Glomerular visceral epithelial cell (primary cell): ENCODE data around the gene KCTD12.
A peak's percentile ranks its signal among the peaks of the same experiment; 100 is the strongest.

ENCODE experiments used
- DNase-seq: peaks from one replicate; pipeline ENCODE4 v3.0.0-alpha.2; 2016; ENCODE audit errors: extremely low spot score

The KCTD12 gene

DNA sequence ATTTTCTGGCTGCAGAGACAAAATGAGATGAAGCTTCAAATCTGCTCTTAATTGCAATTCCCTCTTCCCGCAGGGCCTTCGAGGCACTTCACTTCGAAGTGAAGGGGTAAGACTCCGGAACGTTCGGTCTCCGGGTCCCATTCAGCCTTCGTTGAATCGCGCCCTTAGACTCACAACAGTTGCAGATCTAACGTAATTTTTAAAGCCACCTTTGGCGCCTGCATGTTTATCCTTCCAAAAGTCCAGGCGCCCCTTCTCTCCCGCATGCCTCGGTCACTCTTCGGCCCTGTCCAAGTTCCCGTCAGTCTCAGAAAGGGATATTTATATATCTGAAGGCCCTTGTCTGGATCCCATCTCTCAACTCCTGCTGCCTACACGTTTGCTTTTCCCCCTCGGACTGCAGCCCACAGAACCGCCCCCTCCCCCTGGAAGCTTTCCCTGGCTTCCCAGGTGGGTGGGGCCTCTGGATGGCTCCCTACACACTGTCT lies 915 bp upstream of the KCTD12 start:
- no peak for DNase-seq

- DNase-seq: no peak
Measured at GRCh38 chr13:76886005-76886291, 257 bp downstream of the KCTD12 start.

GRCh38 chr13:76885203-76886004 lies 801 bp downstream of the KCTD12 start:
- DNase-seq: peak; percentile 56

GRCh38 chr13:76884907-76885202 lies 1.4 kb downstream of the KCTD12 start:
- DNase-seq: no peak

DNA sequence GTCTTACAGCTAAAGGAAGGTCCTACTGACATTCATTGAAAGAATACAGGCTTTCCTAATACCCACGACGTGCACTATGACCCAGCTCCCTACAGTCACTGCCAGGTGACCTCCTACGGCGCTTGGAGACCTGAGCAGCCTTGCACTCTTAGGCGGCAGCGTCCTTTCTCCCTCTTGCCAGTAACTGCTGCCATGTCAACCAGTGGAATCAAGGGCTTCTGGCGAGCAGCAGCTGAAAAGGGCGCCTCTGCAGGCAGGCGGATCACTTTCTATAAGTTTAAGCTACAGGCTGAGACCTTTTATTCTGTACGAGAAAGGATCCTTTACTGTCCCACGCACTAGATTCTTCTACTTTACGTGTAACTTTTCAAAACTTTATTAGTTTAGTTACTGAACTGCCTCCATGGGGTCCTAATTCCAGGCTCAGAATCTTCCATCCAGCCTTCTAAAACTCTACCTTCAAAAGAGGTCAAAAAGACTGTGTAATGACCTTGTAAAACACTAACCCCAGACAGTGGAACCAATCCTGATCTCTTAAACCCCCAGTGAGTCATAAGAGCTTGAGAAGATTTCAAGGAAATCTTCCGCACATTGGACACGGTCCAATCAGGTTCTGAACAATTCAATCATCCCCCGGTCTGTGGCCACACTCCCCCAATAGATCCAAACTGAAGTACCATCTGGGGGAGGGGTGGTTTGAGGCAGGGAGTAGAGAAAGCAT lies 1.9 kb downstream of the KCTD12 start:
- DNase-seq: no peak

DNA sequence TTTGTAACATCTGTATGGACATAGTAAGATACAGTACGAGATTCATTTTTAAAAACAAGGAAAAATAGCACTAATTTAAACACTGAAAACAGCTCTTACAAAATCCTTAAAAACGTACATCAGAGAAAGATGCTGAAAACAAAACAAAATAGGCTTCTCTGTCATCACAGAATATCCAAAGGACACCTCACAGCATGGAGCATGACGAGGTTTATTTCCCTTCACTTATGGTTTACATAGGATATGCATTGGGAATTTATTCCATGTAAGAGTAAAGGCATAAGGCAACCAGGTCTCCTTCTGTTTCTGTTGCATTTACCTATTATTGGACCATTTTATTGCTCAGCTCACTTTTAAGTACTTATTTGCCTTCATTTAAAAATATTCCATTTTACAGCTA lies 3.0 kb downstream of the KCTD12 start:
- no peak for DNase-seq

DNA sequence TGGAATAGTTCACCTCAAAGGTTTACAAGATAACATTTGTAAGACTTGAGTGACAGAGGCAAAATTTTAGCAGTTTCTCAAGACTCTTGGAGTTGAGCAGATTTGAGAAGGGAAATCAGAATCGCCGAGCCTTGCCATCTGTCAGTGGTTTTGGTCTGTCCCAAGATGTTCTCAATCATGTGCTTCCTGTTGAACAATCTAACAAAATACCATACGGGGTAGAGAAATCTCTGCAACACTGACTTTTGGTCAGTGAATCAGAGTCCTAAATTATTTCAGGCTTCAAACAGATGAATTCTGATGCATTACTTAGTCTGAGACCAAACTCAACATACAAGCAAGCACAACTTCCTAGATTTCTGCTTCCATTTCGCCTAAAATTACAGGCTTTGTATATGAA lies 3.8 kb downstream of the KCTD12 start:
- DNase-seq: no peak

DNA sequence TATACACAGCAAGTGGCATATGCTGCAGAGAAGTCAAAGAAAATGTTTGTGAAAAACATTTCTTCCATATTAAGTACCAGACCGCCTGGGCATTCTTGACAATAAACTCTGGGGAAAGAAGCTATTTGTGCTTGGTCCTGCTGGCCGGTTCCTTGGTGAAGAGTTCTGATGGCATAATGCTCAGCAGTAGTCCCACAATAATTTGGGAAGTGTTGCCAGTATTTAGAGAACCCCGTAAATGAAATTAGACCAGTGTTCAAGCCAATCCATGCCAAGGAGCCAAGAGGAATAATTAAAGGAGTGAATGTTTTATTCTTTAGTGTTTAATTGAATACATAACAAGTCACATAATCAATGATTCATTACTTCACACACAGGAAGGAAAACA lies 6.3 kb downstream of the KCTD12 start:
- DNase-seq: no peak

DNA sequence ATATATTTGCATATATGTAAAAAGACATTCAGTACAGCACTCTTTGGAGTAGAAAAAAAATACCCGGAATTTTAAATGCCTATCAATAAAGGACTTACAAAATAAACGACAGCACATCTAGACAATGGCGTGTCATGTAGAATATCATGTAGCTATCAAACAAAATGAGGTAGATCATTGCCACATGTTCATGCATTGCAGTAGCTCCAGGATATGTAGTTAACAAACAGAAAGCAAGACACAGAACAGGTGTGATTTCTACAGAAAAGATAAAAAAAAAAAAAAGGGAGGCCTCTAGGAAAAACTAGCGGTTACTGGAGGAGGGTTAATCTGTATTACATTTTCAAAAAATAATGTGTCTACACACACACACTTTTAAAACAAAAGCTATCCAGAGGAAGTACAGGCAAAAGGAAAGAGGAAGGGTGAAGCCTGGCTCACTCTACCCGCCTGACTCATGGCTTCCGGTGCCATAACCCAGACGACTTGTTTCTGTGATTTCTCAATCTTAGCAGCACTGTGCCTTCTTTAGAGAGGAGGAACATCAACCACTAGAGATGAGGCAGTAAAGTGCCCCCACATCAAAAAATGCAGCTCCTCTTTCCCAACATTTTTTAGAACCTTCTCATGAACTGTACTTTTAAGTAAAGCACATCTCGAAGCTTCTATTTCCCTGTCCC lies 6.9 kb downstream of the KCTD12 start:
- peak; percentile 25 for DNase-seq

DNA sequence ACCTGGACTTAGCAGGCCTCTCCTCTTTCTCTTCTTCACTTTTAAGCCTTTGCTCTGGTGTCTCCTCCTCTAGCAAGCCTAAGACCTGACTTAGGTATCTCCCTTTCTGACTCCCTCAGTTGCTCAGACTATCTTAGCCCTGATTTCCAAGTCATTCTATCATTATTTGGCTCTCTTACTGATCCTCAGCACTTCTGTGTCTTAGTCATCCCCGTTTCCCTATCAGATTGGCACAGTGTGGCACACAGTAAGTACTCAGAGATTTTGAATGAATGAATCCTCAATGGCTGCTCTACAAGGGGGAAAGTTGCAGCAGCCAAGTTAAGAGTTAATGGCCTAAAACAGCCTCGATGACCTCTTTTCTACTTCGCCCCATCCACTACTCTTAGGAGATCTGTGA lies 8.2 kb downstream of the KCTD12 start:
- DNase-seq: no peak

- DNase-seq: no peak
Measured at GRCh38 chr13:76875271-76875815, 10.9 kb downstream of the KCTD12 start.

DNA sequence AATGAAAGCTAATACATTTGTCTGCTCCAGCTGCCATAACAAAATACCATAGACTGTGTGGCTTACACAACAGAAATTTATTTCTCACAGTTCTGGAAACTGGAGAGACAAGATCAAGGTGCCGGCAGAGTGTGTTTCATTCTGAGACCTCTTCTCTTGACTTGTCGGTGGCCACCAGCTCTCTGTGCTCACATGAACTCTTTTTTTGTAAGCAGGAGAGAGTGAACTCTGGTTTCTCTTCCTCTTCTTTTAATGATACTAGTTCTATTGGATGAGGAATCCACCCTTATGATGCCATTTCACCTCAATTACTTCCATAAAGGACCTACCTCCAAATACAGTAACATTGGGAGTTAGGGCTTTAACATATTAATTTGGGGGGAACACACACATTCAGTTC lies 11.7 kb downstream of the KCTD12 start:
- DNase-seq: no peak

GRCh38 chr13:76873445-76873844 lies 12.8 kb downstream of the KCTD12 start:
- DNase-seq: no peak

- no peak for DNase-seq
Measured at GRCh38 chr13:76872675-76873074, 13.5 kb downstream of the KCTD12 start.

GRCh38 chr13:76871432-76871831 lies 14.8 kb downstream of the KCTD12 start:
- no peak for DNase-seq

GRCh38 chr13:76868371-76868770 lies 17.8 kb downstream of the KCTD12 start:
- DNase-seq: no peak

DNA sequence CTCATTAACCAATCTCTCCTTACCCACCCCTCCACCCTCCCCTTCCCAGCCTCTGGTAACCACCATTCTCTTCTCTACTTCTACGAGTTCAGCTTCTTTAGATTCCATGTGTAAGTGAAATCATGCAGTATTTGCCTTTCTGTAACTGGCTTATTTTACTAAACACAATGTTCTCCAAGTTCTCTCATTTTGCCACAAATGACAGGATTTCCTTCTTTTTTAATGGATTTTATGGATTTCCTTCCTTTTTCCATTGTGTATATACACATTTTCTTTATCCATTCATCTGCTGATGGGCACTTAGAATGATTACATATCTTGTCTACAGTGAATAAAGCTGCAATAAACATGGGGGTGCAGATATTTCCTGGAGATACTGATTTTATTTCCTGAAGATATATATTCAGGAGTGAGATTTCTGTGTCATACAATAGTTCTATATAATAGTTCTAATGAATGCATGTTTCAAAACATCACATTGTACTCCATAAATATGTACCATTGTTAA lies 20.2 kb downstream of the KCTD12 start:
- DNase-seq: no peak

- no peak for DNase-seq
Measured at GRCh38 chr13:76865109-76865508, 21.1 kb downstream of the KCTD12 start.

DNA sequence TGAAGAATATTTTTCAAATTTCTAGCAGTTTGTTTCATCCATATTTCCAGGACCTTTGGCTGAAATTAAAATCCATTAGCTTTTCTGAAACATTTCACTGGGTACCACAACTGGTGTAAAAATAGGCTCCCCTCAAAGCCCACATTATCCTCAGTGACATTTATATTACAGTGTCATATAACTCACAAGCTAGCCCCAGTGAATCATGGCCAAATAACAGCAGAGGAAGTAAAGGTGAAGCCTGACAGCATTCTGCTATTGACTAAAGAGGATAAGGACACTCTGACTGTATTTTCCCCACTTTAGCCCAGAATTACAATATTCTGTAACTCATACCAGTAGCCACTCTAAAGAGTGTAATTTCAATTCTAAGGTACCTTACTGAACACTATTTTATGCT lies 21.9 kb downstream of the KCTD12 start:
- DNase-seq: no peak

GRCh38 chr13:76863022-76863421 lies 23.2 kb downstream of the KCTD12 start:
- DNase-seq: no peak

DNA sequence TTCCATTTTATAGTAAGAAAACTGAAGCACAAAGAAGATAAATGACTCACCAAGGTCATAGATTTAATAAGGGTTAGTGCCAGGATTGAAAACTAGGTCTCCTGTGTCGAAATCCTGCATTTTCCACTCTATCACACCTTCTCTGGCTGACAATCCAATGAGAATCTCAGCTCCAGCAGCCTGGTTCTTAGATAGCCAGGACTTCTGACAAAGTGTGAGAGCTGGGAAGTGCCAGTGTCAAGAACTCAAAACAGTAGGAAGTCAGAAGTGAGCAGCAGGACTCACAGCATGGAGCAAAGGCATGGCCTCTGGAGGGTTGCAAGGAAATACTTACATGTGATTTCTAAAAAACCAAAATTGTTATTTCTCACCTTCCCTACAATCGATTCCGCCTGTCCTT lies 24.3 kb downstream of the KCTD12 start:
- no peak for DNase-seq

DNA sequence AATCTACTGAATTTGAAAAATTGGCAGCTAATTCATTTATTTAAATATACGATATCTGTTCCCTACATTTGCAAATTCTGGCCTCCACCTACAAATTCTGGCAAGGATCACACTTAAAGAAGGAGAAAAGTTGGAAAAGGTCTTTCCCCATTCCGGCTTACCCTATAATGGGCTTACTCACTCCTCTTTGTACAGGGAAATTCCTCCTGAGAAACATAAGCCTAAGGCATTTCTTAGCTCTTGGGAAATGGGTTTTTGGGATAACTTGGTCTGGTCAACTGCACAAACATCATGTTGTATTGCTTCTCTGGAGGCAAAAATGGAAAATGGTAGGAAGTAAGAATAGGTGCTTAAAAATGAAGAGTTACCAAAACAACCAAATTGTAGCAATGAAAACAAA lies 25.5 kb downstream of the KCTD12 start:
- DNase-seq: no peak

GRCh38 chr13:76854894-76855293 lies 31.3 kb downstream of the KCTD12 start:
- DNase-seq: no peak
